Activated CD4-positive, alpha-beta T cell treated with anti-CD3 and anti-CD28 coated beads for 24 hours (primary cell): Measurements from ENCODE around the gene KIF16B.
"Not testable (repeated sequence)": the region's sequence is repeated elsewhere in the genome, so short reads cannot be mapped to it uniquely, and the experiment has no call there.

ENCODE experiments used
- DNase-seq, 2 donors: peaks; one replicate each; pipeline ENCODE4 v3.0.0-alpha.2; 2020; ENCODE audit warnings: low read depth in 2 of 2

KIF16B gene

GRCh38 chr20:16257021-16257420, 316.2 kb downstream of the KIF16B start:
- no peak for DNase-seq

GRCh38 chr20:16246870-16247269, 326.4 kb downstream of the KIF16B start:
- DNase-seq, result no peak

GRCh38 chr20:16246291-16246690, 327.0 kb downstream of the KIF16B start:
- no peak for DNase-seq

- no peak for DNase-seq
These were observed 327.4 kb downstream of the KIF16B start for GRCh38 chr20:16245879-16246278.

- DNase-seq, result no peak
These were observed 328.4 kb downstream of the KIF16B start for GRCh38 chr20:16244892-16245291.

GRCh38 chr20:16243470-16243869, 329.8 kb downstream of the KIF16B start:
- no peak for DNase-seq

GRCh38 chr20:16241911-16242310, 331.3 kb downstream of the KIF16B start:
- DNase-seq, result no peak

- no peak for DNase-seq
These were observed 332.9 kb downstream of the KIF16B start for GRCh38 chr20:16240355-16240754.

- DNase-seq, result no peak
These were observed 336.5 kb downstream of the KIF16B start for GRCh38 chr20:16236589-16237241.

GRCh38 chr20:16230402-16230801, 342.8 kb downstream of the KIF16B start:
- DNase-seq, result no peak

- DNase-seq, result no peak
These were observed 343.4 kb downstream of the KIF16B start for GRCh38 chr20:16229813-16230212.

- DNase-seq, result no peak
These were observed 344.5 kb downstream of the KIF16B start for GRCh38 chr20:16228722-16229121.

- not testable (repeated sequence) for DNase-seq
These were observed 346.3 kb downstream of the KIF16B start for GRCh38 chr20:16226961-16227360.

- no peak for DNase-seq
These were observed 348.4 kb downstream of the KIF16B start for GRCh38 chr20:16224836-16225235.

- no peak for DNase-seq
These were observed 350.3 kb downstream of the KIF16B start for GRCh38 chr20:16222859-16223411.
